ENCODE measurements around the gene CARS1. TPM values are rescaled to one million over a fixed set of nuclear protein-coding genes. Genes with fewer than 3 reads are reported as not detected.

Gene CARS1
- total and polyA plus RNA-seq, 7 experiments from 2014 or later: 23.9 to 70.4 (median 38.5) TPM

- Mint-ChIP-seq H3K9me3 (peaks cover 0 to 2% (median 0%) of the 10 kb centered on the region in 11 donors), H3K27ac (no peak overlapping the region), H3K4me3 (no peak overlapping the region), H3K27me3 (peaks cover 0 to 13% (median 0%) of the 10 kb centered on the region in 5 donors), H3K4me1 (no peaks in the 10 kb centered on the region), H3K36me3 (no peaks in the 10 kb centered on the region)
- H3K27ac ChIP-seq (ENCODE audit: low read depth, low read length): no peak overlapping the region
- H3K4me1 ChIP-seq (ENCODE audit: control insufficient read depth in 2 of 2, insufficient read depth in 2 of 2, low read length in 2 of 2): no peaks in the 10 kb centered on the region
- DNase-seq (no peak), ATAC-seq (no peak)
- no peak overlapping the region for H3K4me3 ChIP-seq (ENCODE audit: low read length)
- ChIA-PET POLR2A (no interaction called here), CTCF (interaction anchor here (1.5 kb wide), 1 partner anchor 552 kb away, joined by 3 read pairs; no protein-coding TSS in a partner anchor)
- H3K36me3 ChIP-seq (ENCODE audit: control insufficient read depth in 2 of 3, insufficient read depth in 3 of 3, low read length in 3 of 3): no peaks in the 10 kb centered on the region
- no peaks in the 10 kb centered on the region for H3K9me3 ChIP-seq (ENCODE audit: control insufficient read depth in 2 of 3, low read length in 3 of 3)
- no peaks in the 10 kb centered on the region for H3K27me3 ChIP-seq (ENCODE audit: control insufficient read depth in 2 of 2, insufficient read depth in 2 of 2, low read length in 2 of 2)
- intact Hi-C loops (cut with micrococcal nuclease): no loop called here
These were observed 27.8 kb upstream of the CARS1 start for GRCh38 chr11:3085052-3085451.

GRCh38 chr11:3083321-3083720 is 26.1 kb upstream of the CARS1 start:
- Mint-ChIP-seq H3K9me3 (peaks cover 0 to 2% (median 0%) of the 10 kb centered on the region in 11 donors), H3K27ac (no peak overlapping the region), H3K4me1 (no peaks in the 10 kb centered on the region), H3K36me3 (no peaks in the 10 kb centered on the region), H3K4me3 (no peak overlapping the region), H3K27me3 (peaks cover 0 to 17% (median 0%) of the 10 kb centered on the region in 5 donors)
- ATAC-seq (no peak), DNase-seq (no peak)
- ChIA-PET POLR2A (no interaction called here), CTCF (no interaction called here)
- H3K27me3 ChIP-seq (ENCODE audit: control insufficient read depth in 2 of 2, insufficient read depth in 2 of 2, low read length in 2 of 2): no peaks in the 10 kb centered on the region
- intact Hi-C loops (cut with micrococcal nuclease): no loop called here
- H3K36me3 ChIP-seq (ENCODE audit: control insufficient read depth in 2 of 3, insufficient read depth in 3 of 3, low read length in 3 of 3): no peaks in the 10 kb centered on the region
- H3K4me3 ChIP-seq (ENCODE audit: low read length): no peak overlapping the region
- H3K4me1 ChIP-seq (ENCODE audit: control insufficient read depth in 2 of 2, insufficient read depth in 2 of 2, low read length in 2 of 2): no peaks in the 10 kb centered on the region
- no peak overlapping the region for H3K27ac ChIP-seq (ENCODE audit: low read depth, low read length)
- H3K9me3 ChIP-seq (ENCODE audit: control insufficient read depth in 2 of 3, low read length in 3 of 3): no peaks in the 10 kb centered on the region

GRCh38 chr11:3081386-3081751 is 24.1 kb upstream of the CARS1 start:
- peaks cover 0 to 21% (median 0%) of the 10 kb centered on the region in 5 donors for H3K27me3 Mint-ChIP-seq
- no peaks in the 10 kb centered on the region for H3K9me3 ChIP-seq (ENCODE audit: control insufficient read depth in 2 of 3, low read length in 3 of 3)
- H3K36me3 ChIP-seq (ENCODE audit: control insufficient read depth in 2 of 3, insufficient read depth in 3 of 3, low read length in 3 of 3): no peaks in the 10 kb centered on the region
- no peaks in the 10 kb centered on the region for H3K27me3 ChIP-seq (ENCODE audit: control insufficient read depth in 2 of 2, insufficient read depth in 2 of 2, low read length in 2 of 2)
- DNase-seq (no peak), ATAC-seq (no peak)
- H3K36me3 Mint-ChIP-seq: no peaks in the 10 kb centered on the region
- ChIA-PET CTCF (interaction anchor here (1.5 kb wide), 1 partner anchor 10 kb away, joined by 5 read pairs; no protein-coding TSS in a partner anchor), POLR2A (no interaction called here)
- no peak overlapping the region for H3K27ac ChIP-seq (ENCODE audit: low read depth, low read length)
- H3K4me1 Mint-ChIP-seq: no peaks in the 10 kb centered on the region
- peaks cover 0 to 2% (median 0%) of the 10 kb centered on the region in 11 donors for H3K9me3 Mint-ChIP-seq
- H3K4me3 Mint-ChIP-seq: no peak overlapping the region
- no peaks in the 10 kb centered on the region for H3K4me1 ChIP-seq (ENCODE audit: control insufficient read depth in 2 of 2, insufficient read depth in 2 of 2, low read length in 2 of 2)
- H3K4me3 ChIP-seq (ENCODE audit: low read length): no peak overlapping the region
- intact Hi-C loops (cut with micrococcal nuclease): no loop called here
- no peak overlapping the region for H3K27ac Mint-ChIP-seq

GRCh38 chr11:3080733-3081385 is 23.6 kb upstream of the CARS1 start:
- ChIA-PET CTCF (no interaction called here), POLR2A (no interaction called here)
- peaks cover 0 to 2% (median 0%) of the 10 kb centered on the region in 11 donors for H3K9me3 Mint-ChIP-seq
- H3K27me3 Mint-ChIP-seq: peaks cover 0 to 21% (median 0%) of the 10 kb centered on the region in 5 donors
- H3K4me1 Mint-ChIP-seq: no peaks in the 10 kb centered on the region
- H3K4me1 ChIP-seq (ENCODE audit: control insufficient read depth in 2 of 2, insufficient read depth in 2 of 2, low read length in 2 of 2): no peaks in the 10 kb centered on the region
- DNase-seq: no peak
- ATAC-seq: no peak
- H3K36me3 Mint-ChIP-seq: no peaks in the 10 kb centered on the region
- no peaks in the 10 kb centered on the region for H3K36me3 ChIP-seq (ENCODE audit: control insufficient read depth in 2 of 3, insufficient read depth in 3 of 3, low read length in 3 of 3)
- no peak overlapping the region for H3K4me3 Mint-ChIP-seq
- H3K27me3 ChIP-seq (ENCODE audit: control insufficient read depth in 2 of 2, insufficient read depth in 2 of 2, low read length in 2 of 2): no peaks in the 10 kb centered on the region
- no peak overlapping the region for H3K27ac ChIP-seq (ENCODE audit: low read depth, low read length)
- intact Hi-C loops (cut with micrococcal nuclease): no loop called here
- H3K27ac Mint-ChIP-seq: no peak overlapping the region
- no peak overlapping the region for H3K4me3 ChIP-seq (ENCODE audit: low read length)
- no peaks in the 10 kb centered on the region for H3K9me3 ChIP-seq (ENCODE audit: control insufficient read depth in 2 of 3, low read length in 3 of 3)

GRCh38 chr11:3080104-3080503 is 22.9 kb upstream of the CARS1 start:
- no peaks in the 10 kb centered on the region for H3K27me3 ChIP-seq (ENCODE audit: control insufficient read depth in 2 of 2, insufficient read depth in 2 of 2, low read length in 2 of 2)
- no peaks in the 10 kb centered on the region for H3K36me3 ChIP-seq (ENCODE audit: control insufficient read depth in 2 of 3, insufficient read depth in 3 of 3, low read length in 3 of 3)
- ChIA-PET POLR2A (no interaction called here), CTCF (no interaction called here)
- H3K9me3 Mint-ChIP-seq: peaks cover 0 to 2% (median 0%) of the 10 kb centered on the region in 11 donors
- DNase-seq (no peak), ATAC-seq (no peak)
- H3K36me3 Mint-ChIP-seq: no peaks in the 10 kb centered on the region
- H3K4me3 Mint-ChIP-seq: no peak overlapping the region
- no peaks in the 10 kb centered on the region for H3K4me1 ChIP-seq (ENCODE audit: control insufficient read depth in 2 of 2, insufficient read depth in 2 of 2, low read length in 2 of 2)
- H3K9me3 ChIP-seq (ENCODE audit: control insufficient read depth in 2 of 3, low read length in 3 of 3): no peaks in the 10 kb centered on the region
- no peak overlapping the region for H3K27ac ChIP-seq (ENCODE audit: low read depth, low read length)
- H3K4me1 Mint-ChIP-seq: no peaks in the 10 kb centered on the region
- no peak overlapping the region for H3K4me3 ChIP-seq (ENCODE audit: low read length)
- H3K27me3 Mint-ChIP-seq: peaks cover 0 to 21% (median 0%) of the 10 kb centered on the region in 5 donors
- no peak overlapping the region for H3K27ac Mint-ChIP-seq
- intact Hi-C loops (cut with micrococcal nuclease): no loop called here

GRCh38 chr11:3077846-3078440 is 20.7 kb upstream of the CARS1 start:
- H3K27ac Mint-ChIP-seq: no peak overlapping the region
- DNase-seq: no peak
- peaks cover 0 to 2% (median 0%) of the 10 kb centered on the region in 11 donors for H3K9me3 Mint-ChIP-seq
- intact Hi-C loops (cut with micrococcal nuclease): no loop called here
- no peak overlapping the region for H3K4me3 Mint-ChIP-seq
- ATAC-seq: no peak
- Histone ChIP-seq H3K27ac (ENCODE audit: low read depth, low read length) (no peak overlapping the region), H3K4me1 (ENCODE audit: control insufficient read depth in 2 of 2, insufficient read depth in 2 of 2, low read length in 2 of 2) (no peaks in the 10 kb centered on the region), H3K27me3 (ENCODE audit: control insufficient read depth in 2 of 2, insufficient read depth in 2 of 2, low read length in 2 of 2) (no peaks in the 10 kb centered on the region), H3K4me3 (ENCODE audit: low read length) (no peak overlapping the region), H3K36me3 (ENCODE audit: control insufficient read depth in 2 of 3, insufficient read depth in 3 of 3, low read length in 3 of 3) (no peaks in the 10 kb centered on the region), H3K9me3 (ENCODE audit: control insufficient read depth in 2 of 3, low read length in 3 of 3) (no peaks in the 10 kb centered on the region)
- H3K36me3 Mint-ChIP-seq: no peaks in the 10 kb centered on the region
- H3K4me1 Mint-ChIP-seq: no peaks in the 10 kb centered on the region
- POLR2A ChIA-PET: no interaction called here
- CTCF ChIA-PET: no interaction called here
- H3K27me3 Mint-ChIP-seq: peaks cover 0 to 15% (median 0%) of the 10 kb centered on the region in 5 donors
